Ureter (tissue), 1 donor: ENCODE measurements around the gene KMO. TPM values are rescaled to one million over a fixed set of nuclear protein-coding genes. Genes with fewer than 3 reads are reported as not detected.

ENCODE experiments used
- DNase-seq: peaks from one replicate; pipeline ENCODE4 v3.0.0-alpha.2; 2020; ENCODE audit warnings: low spot score
- total RNA-seq: library from RNA; stranded (reverse); gene quantifications from one replicate; pipeline ENCODE4 v1.2.4, GENCODE V29; 2023
- donor health status: DM: yes; HTN: yes; CAD: no.

The KMO gene
- total RNA-seq, 1 donor from 2014 or later = 0.18 TPM

- no peak for DNase-seq
Observed at GRCh38 chr1:241536969-241537368, 4.8 kb downstream of the KMO start.

DNA sequence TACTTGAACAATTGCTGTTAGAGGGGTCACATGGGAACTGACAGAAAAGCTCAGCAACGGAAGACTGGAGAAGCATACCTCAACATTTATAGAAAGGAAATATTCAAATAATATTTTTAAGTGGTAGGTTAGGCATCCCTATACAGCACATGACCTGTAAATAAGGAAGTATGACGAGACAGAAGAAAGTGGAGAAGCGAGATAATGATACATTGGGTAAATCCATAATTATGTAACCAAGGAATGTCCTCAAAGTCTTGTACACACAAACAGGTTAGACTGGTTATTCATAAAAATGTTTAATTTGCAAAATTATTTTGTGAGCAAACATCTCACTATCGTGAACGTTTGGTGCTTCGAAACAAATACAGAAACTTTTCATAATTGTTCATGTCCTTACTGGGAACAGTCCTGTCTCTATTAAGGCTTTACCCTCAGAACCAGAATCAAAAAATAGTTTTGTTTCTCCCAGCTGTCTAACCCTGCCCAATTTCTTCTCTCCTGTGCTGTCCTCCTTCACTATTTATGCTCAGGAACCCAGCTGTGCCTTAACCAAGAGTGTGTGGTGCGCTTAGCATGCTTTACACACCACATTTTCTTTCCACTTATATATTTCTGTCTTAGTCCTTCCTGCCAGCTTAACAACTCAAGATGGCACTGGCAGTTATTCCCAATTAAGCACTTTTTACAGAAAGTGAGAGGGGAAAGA is 10.2 kb downstream of the KMO start:
- DNase-seq = no peak

GRCh38 chr1:241548008-241548407 is 15.8 kb downstream of the KMO start:
- no peak for DNase-seq

GRCh38 chr1:241550318-241550717 is 18.1 kb downstream of the KMO start:
- DNase-seq = no peak

DNA sequence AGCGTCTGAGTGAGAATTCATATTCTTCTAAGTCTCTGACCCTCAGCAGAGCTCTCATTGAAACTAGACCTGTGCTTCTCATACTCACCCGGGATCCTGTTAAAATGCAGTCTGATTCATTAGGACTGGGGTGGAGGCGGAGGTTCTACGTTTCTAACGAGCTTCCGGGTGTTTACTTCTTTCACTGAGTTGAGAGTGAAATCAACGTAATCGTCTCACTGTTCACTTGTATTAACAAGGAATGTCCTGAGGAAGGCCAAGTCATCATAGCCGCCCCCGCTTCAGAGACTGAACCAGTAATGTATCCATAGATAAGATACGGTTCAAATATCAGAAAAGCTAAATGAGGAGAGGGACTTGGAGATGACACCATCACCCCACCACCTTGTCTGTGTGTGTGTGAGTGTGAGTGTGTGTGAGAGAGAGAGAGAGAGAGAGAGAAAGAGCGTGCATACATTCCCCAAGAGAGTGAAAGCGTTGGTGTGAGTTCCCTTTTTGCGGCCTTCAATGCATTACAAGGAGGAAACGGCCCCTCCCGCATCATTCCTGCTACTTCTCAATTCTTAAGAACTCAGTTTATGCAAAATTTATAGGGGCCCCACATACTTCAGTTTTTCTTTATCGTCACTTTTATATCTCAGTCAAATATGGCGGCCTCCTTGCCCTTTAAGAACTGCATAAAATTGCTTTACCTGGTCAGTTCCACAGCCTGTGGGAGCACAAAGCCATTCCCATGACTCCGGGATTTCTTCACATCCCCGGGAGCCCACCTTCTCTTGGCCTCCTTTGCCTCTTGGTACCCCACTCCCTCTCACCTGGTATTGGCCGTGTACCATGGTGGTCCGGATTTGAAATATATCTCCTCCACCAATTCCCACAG is 19.8 kb downstream of the KMO start:
- no peak for DNase-seq

DNA sequence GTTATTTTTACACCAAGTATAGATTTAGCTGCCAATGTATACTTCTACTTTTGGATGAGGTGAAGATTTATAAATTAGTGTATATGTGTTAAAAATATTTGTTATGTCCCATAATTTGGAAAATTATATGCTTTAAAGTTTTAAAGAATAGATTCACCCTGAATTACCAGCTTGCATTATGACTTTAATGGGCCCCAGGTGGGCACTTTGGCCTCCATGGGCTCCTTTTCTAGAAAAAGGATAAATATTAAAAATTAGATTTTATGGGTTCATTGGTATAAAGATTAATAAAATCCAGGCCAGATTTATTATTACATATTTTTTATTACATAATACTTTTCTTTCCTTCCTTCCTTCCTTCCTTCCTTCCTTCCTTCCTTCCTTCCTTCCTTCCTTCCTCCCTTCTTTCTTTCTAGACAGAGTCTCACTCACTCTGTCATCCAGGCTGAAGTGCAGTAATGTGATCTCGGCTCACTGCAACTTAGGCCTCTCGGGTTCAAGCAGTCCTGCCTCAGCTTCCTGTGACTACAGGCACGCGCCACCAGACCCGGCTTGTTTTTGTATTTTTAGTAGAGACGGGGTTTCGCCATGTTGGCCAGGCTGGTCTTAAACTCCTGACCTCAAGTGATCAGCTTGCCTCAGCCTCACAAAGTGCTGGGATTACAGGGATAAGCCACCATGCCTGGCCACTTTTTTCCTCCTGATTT is 21.9 kb downstream of the KMO start:
- DNase-seq = no peak

DNA sequence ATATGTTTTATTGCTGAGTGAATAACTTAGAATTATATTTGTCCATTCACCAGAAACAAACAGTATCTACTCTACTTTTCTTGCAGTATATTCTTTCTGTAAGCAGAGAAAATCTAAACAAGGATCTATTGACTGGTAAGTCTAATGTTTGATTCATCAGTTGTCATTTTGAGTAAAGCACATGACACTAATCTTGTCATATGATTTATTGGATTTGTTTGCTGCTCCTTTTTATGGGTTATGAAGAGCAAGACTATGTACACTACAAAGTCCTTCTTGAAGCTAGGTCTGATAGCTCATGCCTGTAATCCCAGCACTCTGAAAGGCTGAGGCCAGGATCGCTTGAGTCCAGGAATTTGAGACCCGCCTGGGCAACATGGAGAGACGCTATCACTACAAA is 23.3 kb downstream of the KMO start:
- DNase-seq = no peak

- no peak for DNase-seq
Observed at GRCh38 chr1:241557031-241557430, 24.9 kb downstream of the KMO start.

GRCh38 chr1:241557551-241558193 is 25.5 kb downstream of the KMO start:
- no peak for DNase-seq

- DNase-seq = no peak
Observed at GRCh38 chr1:241560146-241560848, 28.1 kb downstream of the KMO start.

DNA sequence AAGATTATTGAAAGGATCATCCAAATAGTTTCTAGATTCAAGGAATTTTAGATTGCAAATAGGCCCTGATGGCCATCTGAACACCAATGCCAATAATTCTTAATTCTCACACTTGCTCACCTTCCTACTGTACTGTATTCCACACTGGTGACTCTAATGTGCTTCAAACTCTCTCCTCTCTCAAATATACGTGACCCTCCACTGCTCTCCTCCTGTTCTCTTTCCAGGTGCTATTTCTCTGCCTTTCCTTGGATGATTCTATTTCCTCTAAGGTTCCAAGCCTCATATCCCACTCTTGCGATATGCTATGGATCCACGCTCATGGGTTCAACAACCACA is 28.6 kb downstream of the KMO start:
- no peak for DNase-seq

DNA sequence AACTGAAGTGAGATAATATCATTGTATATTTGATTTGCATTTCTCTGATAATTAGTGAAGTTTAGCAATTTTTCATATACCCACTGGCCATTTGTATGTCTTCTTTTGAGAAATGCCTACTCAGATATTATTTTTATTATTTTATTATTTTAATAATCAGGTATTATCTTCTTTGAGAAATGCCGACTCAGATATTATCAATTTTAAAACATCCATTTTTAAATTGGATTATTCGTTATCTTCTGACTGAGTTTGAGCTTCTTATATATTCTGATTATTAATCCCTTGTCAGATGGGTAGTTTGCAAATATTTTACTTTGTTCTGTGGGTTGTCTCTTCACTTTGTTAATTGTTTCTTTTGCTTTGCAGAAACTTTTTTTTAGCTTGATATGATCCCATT is 37.7 kb downstream of the KMO start:
- no peak for DNase-seq

- DNase-seq = no peak
Observed at GRCh38 chr1:241574154-241574553, 42.0 kb downstream of the KMO start.

DNA sequence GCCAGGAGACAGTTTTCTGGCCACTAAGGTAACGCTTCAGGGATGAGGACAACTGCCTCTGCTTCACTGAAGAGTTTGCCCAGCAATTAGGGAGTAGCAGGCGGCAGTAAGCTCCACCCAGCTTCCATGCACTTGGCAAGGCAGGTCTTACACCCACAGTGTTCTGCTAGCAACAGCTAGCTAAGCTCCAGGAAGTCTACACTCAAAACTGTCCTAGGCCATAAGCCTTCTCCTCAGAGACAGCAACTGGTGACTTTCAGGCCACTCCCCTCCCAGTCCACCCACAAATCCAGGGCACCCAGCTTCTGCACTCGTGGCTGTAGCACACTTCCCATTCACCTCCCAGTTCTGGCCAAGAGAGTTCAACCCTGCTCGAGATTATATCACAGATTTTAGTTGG is 47.3 kb downstream of the KMO start:
- no peak for DNase-seq

DNA sequence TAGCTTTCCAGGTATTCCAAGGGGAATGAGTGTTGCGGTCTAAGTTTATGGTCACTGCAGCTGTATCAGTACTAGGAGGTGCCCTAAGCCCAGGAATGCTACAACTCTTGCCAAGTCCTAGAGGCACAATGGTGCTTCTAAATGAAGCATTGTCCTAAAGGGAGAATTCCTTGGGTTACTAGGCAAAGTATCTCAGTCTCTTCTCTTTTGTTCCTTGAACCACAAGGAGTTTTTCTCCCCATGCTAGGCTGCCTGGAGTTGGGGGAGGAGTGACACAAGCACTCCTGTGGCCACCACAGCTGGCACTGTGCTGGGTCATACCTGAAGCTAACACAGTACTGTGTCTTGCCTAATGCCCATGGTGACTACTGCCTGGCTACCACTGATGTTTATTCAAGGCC is 50.7 kb downstream of the KMO start:
- no peak for DNase-seq

DNA sequence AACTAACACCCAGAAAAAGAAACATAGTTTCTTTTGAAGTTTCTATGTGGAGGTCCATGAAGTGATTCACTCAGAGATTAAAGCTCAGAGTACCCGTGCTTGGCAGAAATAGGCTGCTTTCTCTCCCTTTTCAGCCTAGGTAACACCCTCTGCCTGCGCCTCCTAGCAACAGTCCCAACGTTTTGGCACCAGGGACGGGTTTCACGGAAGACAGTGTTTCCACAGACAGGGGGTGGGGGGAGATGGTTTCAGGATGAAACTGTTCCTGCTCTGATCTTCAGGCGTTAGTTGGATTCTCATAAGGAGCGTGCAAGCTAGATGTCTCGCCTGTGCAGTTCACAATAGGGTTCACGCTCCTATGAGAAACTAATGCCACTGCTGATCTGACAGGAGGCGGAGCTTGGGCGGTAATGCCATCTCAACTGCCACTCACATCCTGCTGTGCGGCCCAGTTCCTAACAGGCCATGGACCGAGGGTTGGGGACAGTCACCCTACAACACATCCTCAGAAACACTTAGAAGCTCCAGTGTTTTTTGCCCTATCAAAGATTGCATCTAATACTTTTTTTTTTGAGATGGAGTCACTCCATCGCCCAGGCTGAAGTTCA is 54.8 kb downstream of the KMO start:
- DNase-seq = no peak

DNA sequence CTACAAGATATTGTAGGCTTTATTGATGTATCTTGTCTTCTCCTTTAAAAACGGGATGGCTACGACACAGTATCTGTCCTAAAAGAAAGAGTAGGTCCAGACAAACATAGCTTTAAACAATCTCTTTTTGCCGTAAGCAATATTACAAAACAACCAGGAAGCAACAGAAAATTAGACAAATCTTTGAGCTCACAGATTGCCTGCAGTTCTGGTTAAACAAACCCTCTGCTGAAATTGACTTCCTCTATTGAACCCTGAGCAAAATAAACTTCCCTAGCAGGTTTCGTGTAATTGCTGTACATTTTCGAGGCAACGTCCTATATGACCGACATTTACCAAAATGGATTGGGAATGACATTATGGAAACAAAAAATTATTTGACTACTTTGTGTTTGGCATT is 57.3 kb downstream of the KMO start:
- no peak for DNase-seq

GRCh38 chr1:241590719-241591118 is 58.5 kb downstream of the KMO start:
- no peak for DNase-seq

DNA sequence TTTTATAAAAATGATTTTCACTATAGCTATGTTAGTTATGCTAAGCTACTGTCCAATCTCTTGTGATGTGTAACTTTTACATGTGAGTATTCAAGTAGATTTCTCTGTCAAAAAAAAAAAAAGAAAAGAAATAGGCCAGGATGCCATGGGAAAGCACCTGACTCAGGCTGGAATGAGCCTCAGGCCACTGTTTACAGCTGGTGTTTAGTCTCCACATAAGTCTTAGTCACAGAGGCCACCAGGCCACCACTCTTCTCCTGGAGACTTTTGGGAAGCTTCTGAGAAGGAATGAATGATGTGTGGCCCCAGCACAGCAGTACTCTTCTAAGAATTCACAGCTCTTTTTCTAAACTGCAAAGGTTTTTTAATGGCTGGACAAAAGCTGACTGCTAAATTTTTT is 59.1 kb downstream of the KMO start:
- DNase-seq = no peak

- no peak for DNase-seq
Observed at GRCh38 chr1:241591736-241592135, 59.6 kb downstream of the KMO start.

GRCh38 chr1:241592273-241592958 is 60.2 kb downstream of the KMO start:
- DNase-seq = no peak
